ENCODE measurements around the gene RPS6KC1.
"Not testable (repeated sequence)": the region's sequence is repeated elsewhere in the genome, so short reads cannot be mapped to it uniquely, and the experiment has no call there.

The RPS6KC1 gene

DNA sequence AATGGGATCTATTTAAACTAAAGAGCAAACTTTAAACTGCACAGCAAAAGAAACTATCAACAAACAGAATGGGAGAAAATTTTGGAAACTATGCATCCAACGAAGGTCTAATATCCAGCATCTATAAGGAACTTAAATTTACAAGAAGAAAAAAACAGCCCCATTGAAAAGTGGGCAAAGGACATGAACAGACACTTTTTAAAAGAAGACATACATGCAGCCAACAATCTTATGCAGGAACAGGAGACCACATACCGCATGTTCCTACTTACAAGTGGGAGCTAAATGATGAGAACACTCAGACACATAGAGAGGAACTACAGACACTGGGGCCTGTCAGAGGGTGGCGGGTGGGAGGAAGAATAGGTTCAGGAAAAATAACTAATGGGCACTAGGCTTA lies 149.6 kb downstream of the RPS6KC1 start:
- no peak overlapping the region for H3K4me3 ChIP-seq (ENCODE audit: low read depth, low read length)
- TF ChIP-seq, protein P1, sequence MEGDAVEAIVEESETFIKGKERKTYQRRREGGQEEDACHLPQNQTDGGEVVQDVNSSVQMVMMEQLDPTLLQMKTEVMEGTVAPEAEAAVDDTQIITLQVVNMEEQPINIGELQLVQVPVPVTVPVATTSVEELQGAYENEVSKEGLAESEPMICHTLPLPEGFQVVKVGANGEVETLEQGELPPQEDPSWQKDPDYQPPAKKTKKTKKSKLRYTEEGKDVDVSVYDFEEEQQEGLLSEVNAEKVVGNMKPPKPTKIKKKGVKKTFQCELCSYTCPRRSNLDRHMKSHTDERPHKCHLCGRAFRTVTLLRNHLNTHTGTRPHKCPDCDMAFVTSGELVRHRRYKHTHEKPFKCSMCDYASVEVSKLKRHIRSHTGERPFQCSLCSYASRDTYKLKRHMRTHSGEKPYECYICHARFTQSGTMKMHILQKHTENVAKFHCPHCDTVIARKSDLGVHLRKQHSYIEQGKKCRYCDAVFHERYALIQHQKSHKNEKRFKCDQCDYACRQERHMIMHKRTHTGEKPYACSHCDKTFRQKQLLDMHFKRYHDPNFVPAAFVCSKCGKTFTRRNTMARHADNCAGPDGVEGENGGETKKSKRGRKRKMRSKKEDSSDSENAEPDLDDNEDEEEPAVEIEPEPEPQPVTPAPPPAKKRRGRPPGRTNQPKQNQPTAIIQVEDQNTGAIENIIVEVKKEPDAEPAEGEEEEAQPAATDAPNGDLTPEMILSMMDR (IDR thresholded peaks at IDR 0.05; ENCODE audit: low read depth, low read length) = no peak

DNA sequence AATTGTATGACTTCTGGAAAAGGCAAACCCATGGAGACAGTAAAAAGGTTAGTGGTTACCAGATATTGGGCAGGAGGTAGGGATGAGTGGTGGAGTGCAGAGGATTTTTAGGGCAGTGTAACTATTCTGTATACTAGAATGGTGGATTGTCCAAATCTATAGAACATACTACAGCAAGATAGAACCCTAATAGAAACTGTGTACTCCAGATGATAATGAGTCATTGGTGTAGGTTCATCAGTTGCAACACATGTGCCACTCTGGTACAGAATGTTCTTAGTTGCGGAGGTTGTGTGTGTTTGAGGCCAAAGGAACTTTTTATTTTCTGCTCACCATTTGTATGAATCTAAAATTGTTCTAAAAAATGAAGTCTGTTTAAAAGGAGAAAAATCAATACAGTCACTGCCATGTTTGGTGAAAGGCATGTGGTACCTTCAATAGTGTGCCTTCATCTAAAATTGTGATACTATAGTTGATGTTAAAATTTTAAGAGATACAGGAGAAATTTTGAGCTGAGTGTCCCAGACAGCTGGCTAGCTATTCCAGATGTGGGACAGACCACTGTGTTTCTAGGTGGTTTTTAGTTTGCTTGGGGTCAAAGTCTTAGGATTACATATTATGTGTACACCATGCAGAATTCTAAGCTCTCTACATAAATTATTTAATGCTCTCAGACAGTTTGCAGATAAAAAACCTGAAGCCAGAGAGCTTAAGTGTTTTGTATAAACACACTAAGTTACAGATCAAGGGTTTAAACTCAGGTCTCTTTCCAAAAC lies 150.5 kb downstream of the RPS6KC1 start:
- TF ChIP-seq, protein P1 (IDR thresholded peaks at IDR 0.05; ENCODE audit: low read depth, low read length) = no peak
- no peak overlapping the region for H3K4me3 ChIP-seq (ENCODE audit: low read depth, low read length)

DNA sequence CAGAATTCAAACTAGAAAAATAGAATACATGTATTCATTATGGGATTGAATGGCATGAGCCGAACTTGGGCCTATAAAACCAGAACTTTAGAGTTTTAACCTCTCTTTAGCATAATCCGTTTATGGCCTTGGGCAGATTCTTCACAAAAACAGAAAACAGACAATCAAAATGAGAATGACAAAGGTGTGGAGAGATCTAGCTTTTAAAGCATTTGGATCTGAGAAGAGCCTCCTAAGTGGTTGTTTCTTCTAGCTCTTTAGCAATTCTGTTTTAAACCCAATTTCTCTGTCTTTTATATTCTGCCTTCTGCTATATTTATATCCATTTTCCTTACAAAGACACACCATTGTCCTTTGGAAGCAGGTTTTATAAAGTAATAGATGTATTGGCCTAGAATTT lies 160.2 kb downstream of the RPS6KC1 start:
- no peak overlapping the region for H3K4me3 ChIP-seq (ENCODE audit: low read depth, low read length)
- TF ChIP-seq, protein P1 (IDR thresholded peaks at IDR 0.05; ENCODE audit: low read depth, low read length) = no peak

DNA sequence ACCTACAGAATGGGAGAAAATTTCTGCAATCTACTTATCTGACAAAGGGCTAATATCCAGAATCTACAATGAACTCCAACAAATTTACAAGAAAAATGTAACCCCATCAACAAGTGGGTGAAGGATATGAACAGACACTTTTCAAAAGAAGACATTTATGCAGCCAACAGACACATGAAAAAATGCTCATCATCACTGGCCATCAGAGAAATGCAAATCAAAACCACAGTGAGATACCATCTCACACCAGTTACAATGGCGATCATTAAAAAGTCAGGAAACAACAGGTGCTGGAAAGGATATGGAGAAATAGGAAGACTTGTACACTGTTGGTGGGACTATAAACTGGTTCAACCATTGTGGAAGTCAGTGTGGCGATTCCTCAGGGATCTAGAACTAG lies 168.0 kb downstream of the RPS6KC1 start:
- not testable (repeated sequence) for H3K4me3 ChIP-seq (ENCODE audit: low read depth, low read length)

DNA sequence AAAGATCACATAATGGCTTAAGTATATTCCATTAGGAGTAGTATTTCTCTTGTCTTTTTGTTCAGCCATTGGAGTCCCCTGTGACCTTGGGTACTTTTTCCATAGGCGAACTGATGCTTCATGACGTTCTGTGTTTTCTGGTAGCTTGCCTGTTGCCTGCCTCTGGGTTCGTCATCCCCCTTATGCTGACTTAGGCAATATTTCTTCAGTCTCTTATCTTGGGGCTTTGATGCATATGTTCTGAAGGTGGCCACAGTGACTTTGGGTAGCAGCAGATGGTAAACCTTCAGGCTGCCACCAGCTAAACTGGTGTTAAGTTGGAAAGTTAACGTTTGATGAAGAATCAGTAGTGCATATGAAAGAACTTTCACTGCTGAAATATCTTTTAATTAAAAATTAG lies 170.2 kb downstream of the RPS6KC1 start:
- TF ChIP-seq, protein P1 (IDR thresholded peaks at IDR 0.05; ENCODE audit: low read depth, low read length) = no peak
- no peak overlapping the region for H3K4me3 ChIP-seq (ENCODE audit: low read depth, low read length)

DNA sequence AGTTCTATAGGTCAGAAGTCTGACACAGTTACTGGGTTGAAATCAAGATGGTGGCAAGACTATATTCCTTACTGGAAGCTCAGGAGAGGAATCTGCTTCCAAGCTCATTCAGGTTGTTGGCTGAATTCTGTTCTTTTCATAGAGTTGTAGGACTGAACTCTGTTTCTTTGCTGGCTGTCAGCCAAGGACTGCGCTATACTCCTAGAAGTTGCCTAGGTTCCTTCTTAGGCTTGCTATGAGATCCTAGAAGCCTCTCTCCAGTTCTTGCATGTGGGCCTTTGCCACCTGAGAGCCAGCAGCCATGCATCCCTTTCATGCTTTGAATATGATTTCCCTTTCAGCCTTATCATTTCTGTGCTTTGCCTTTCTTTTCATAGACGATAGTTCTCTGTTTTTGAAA lies 176.4 kb downstream of the RPS6KC1 start:
- TF ChIP-seq, protein P1 (IDR thresholded peaks at IDR 0.05; ENCODE audit: low read depth, low read length) = no peak

DNA sequence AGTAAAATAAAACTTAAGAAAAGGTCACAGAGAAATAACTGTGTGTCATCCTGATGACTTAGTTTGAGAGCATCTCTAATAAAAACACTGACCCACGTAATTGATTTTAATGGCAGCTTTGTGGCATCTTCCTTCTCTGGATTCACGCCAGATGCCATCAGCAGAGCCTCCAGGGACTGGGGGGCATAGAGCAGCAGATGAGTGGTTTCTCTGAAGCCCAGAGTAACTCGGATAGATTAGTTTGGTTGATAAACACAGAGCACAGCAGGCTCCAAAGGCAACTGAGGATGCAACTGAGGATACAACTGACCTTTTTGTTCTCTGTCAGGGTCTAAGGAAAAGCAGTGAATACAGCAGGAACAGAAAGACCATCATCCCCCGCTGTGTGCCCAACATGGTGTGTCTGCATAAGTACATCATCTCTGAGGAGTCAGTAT lies 180.8 kb downstream of the RPS6KC1 start:
- TF ChIP-seq, protein P1 (IDR thresholded peaks at IDR 0.05; ENCODE audit: low read depth, low read length) = no peak

More for the DNA sequence above, 176.4 kb downstream of the RPS6KC1 start:
- H3K4me3 ChIP-seq (ENCODE audit: low read depth, low read length) = no peak overlapping the region

DNA sequence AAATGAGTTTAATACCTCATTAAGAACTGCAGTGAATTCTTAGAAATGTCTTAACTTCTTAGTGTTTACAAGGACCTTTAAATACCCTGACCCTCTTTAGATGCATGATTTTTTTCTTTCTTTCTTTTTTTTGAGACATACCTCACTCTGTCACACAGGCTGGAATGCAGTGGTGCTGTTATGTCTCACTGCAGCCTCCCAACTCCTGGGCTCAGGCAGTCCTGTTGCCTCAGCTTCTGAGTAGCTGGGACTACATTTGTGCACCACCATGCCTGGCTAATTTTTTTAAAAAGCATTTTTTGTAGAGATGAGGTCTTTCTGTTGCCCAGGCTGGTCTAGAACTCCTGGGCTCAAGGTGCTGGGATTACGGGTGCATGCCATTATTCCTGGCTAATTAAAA lies 191.8 kb downstream of the RPS6KC1 start:
- TF ChIP-seq, protein P1 (IDR thresholded peaks at IDR 0.05; ENCODE audit: low read depth, low read length) = no peak

More for the DNA sequence above, 180.8 kb downstream of the RPS6KC1 start:
- H3K4me3 ChIP-seq (ENCODE audit: low read depth, low read length) = no peak overlapping the region

More for the DNA sequence above, 191.8 kb downstream of the RPS6KC1 start:
- H3K4me3 ChIP-seq (ENCODE audit: low read depth, low read length) = no peak overlapping the region
